IPS-20b (cell line): ENCODE data around the gene PRDX3.

Source experiments
- H3K27ac ChIP-seq: one replicate; pipeline ENCODE4 v1.5.1; 2013; ENCODE audit warnings: low read length
- H3K27me3 ChIP-seq: 2 replicates; pipeline ENCODE4 v1.6.1; 2013; ENCODE audit warnings: mild to moderate bottlenecking, low read length, inconsistent platforms; ENCODE audit not compliant: insufficient read depth
- H3K36me3 ChIP-seq: 2 replicates; pipeline ENCODE4 v1.6.1; 2013; ENCODE audit warnings: low read depth, mild to moderate bottlenecking, inconsistent platforms, low read length, moderate library complexity; ENCODE audit not compliant: insufficient read depth
- H3K4me1 ChIP-seq: 2 replicates; pipeline ENCODE4 v1.6.1; 2013; ENCODE audit warnings: mild to moderate bottlenecking, control low read depth, inconsistent platforms, low read length, moderate library complexity; ENCODE audit not compliant: insufficient read depth
- H3K4me3 ChIP-seq: 2 replicates; pipeline ENCODE4 v1.5.1; 2013; ENCODE audit warnings: mild to moderate bottlenecking, low read length, inconsistent platforms
- H3K9ac ChIP-seq: 2 replicates; pipeline ENCODE4 v1.6.1; 2013; ENCODE audit warnings: low read depth, mild to moderate bottlenecking, inconsistent platforms, low read length, moderate library complexity
- H3K9me3 ChIP-seq: 2 replicates; pipeline ENCODE4 v1.6.1; 2013; ENCODE audit warnings: mild to moderate bottlenecking, low read depth, low read length, inconsistent platforms; ENCODE audit not compliant: insufficient read depth

Gene PRDX3

GRCh38 chr10:119215371-119215770, 36.8 kb upstream of the PRDX3 start:
- H3K9ac ChIP-seq: no peak overlapping the region
- H3K27ac ChIP-seq: no peak overlapping the region
- no peaks in the 10 kb centered on the region for H3K27me3 ChIP-seq
- no peak overlapping the region for H3K4me3 ChIP-seq
- no peaks in the 10 kb centered on the region for H3K9me3 ChIP-seq
- peaks cover 6% of the 10 kb centered on the region for H3K4me1 ChIP-seq
- H3K36me3 ChIP-seq: no peaks in the 10 kb centered on the region

- H3K9ac ChIP-seq: no peak overlapping the region
- no peaks in the 10 kb centered on the region for H3K9me3 ChIP-seq
- H3K27ac ChIP-seq: no peak overlapping the region
- no peaks in the 10 kb centered on the region for H3K36me3 ChIP-seq
- peaks cover 20% of the 10 kb centered on the region for H3K4me1 ChIP-seq
- no peak overlapping the region for H3K4me3 ChIP-seq
- peaks cover 23% of the 10 kb centered on the region for H3K27me3 ChIP-seq
Observed at GRCh38 chr10:119211625-119212441, 33.2 kb upstream of the PRDX3 start.

- Histone ChIP-seq H3K27ac (no peak overlapping the region), H3K36me3 (no peaks in the 10 kb centered on the region), H3K9me3 (no peaks in the 10 kb centered on the region), H3K4me1 (peaks cover 20% of the 10 kb centered on the region), H3K27me3 (peaks cover 23% of the 10 kb centered on the region), H3K9ac (no peak overlapping the region), H3K4me3 (no peak overlapping the region)
Observed at GRCh38 chr10:119211176-119211575, 32.6 kb upstream of the PRDX3 start.

- Histone ChIP-seq H3K36me3 (no peaks in the 10 kb centered on the region), H3K9me3 (no peaks in the 10 kb centered on the region), H3K4me1 (peaks cover 20% of the 10 kb centered on the region), H3K27ac (no peak overlapping the region), H3K27me3 (peaks cover 23% of the 10 kb centered on the region), H3K9ac (no peak overlapping the region), H3K4me3 (no peak overlapping the region)
Observed at GRCh38 chr10:119210633-119211032, 32.0 kb upstream of the PRDX3 start.

GRCh38 chr10:119209736-119210355, 31.2 kb upstream of the PRDX3 start:
- Histone ChIP-seq H3K36me3 (no peaks in the 10 kb centered on the region), H3K9me3 (no peaks in the 10 kb centered on the region), H3K4me1 (peaks cover 20% of the 10 kb centered on the region), H3K9ac (no peak overlapping the region), H3K27me3 (peaks cover 23% of the 10 kb centered on the region), H3K4me3 (peak overlapping the region; percentile 43; the same call in 1 of the 2 replicates), H3K27ac (no peak overlapping the region)

- H3K4me1 ChIP-seq: peaks cover 20% of the 10 kb centered on the region
- no peaks in the 10 kb centered on the region for H3K9me3 ChIP-seq
- H3K36me3 ChIP-seq: no peaks in the 10 kb centered on the region
- no peak overlapping the region for H3K9ac ChIP-seq
- H3K27me3 ChIP-seq: peaks cover 23% of the 10 kb centered on the region
- H3K4me3 ChIP-seq: peak overlapping the region; percentile 84
- H3K27ac ChIP-seq: no peak overlapping the region
Observed at GRCh38 chr10:119209035-119209735, 30.6 kb upstream of the PRDX3 start.

GRCh38 chr10:119208553-119208940, 29.9 kb upstream of the PRDX3 start:
- Histone ChIP-seq H3K36me3 (no peaks in the 10 kb centered on the region), H3K9ac (no peak overlapping the region), H3K27ac (no peak overlapping the region), H3K27me3 (peaks cover 23% of the 10 kb centered on the region), H3K4me3 (peak overlapping the region; percentile 84), H3K9me3 (no peaks in the 10 kb centered on the region), H3K4me1 (peaks cover 20% of the 10 kb centered on the region)

GRCh38 chr10:119207713-119208552, 29.3 kb upstream of the PRDX3 start:
- Histone ChIP-seq H3K4me3 (peak overlapping the region; percentile 84), H3K4me1 (peaks cover 20% of the 10 kb centered on the region), H3K27ac (no peak overlapping the region), H3K27me3 (peaks cover 23% of the 10 kb centered on the region), H3K9me3 (no peaks in the 10 kb centered on the region), H3K9ac (no peak overlapping the region; the same call in 1 of the 2 replicates), H3K36me3 (no peaks in the 10 kb centered on the region)

- Histone ChIP-seq H3K4me3 (peak within 1 kb of the TSS; percentile 84), H3K9me3 (no peaks in the 10 kb centered on the region), H3K27me3 (peaks cover 23% of the 10 kb centered on the region), H3K36me3 (no peaks in the 10 kb centered on the region), H3K4me1 (peaks cover 20% of the 10 kb centered on the region), H3K9ac (peak within 1 kb of the TSS; percentile 79; the same call in 1 of the 2 replicates), H3K27ac (no peak within 1 kb of the TSS)
Observed at GRCh38 chr10:119207366-119207666, 28.7 kb upstream of the PRDX3 start, which contains the start of gene GRK5. Gene GRK5 (plus strand): TSS chr10:119207571. CDS start chr10:119207918, 347 bp downstream.

- Histone ChIP-seq H3K27ac (no peak overlapping the region), H3K9ac (peak overlapping the region; percentile 79; the same call in 1 of the 2 replicates), H3K4me3 (peak overlapping the region; percentile 66; the same call in 1 of the 2 replicates), H3K9me3 (no peaks in the 10 kb centered on the region), H3K4me1 (peaks cover 16% of the 10 kb centered on the region), H3K36me3 (no peaks in the 10 kb centered on the region), H3K27me3 (peaks cover 23% of the 10 kb centered on the region)
Observed at GRCh38 chr10:119206603-119207365, 28.2 kb upstream of the PRDX3 start.
